Measurements from ENCODE around the gene LTA. TPM values are rescaled to one million over a fixed set of nuclear protein-coding genes. Genes with fewer than 3 reads are reported as not detected.

Gene LTA
- total RNA-seq, 6 donors from 2014 or later = 1.6 to 1.8 TPM; not detected in 4

- Histone ChIP-seq H3K27me3 (no peaks in the 10 kb centered on the region), H3K4me3 (no peak overlapping the region), H3K27ac (no peak overlapping the region), H3K4me1 (no peaks in the 10 kb centered on the region), H3K36me3 (peaks cover 51 to 82% (median 75%) of the 10 kb centered on the region in 4 donors), H3K9me3 (no peaks in the 10 kb centered on the region)
- ATAC-seq (ENCODE audit: low FRiP score in 2 of 2) (no peak), DNase-seq (no peak)
- TF ChIP-seq POLR2AphosphoS5 (IDR thresholded peaks at IDR 0.05) (no peak), POLR2A (IDR thresholded peaks at IDR 0.05) (no peak), CTCF (IDR thresholded peaks at IDR 0.05) (no peak), EP300 (IDR thresholded peaks at IDR 0.05) (no peak)
- 73 to 75% methylated on average over 9 of the region's 9 CpGs for WGBS, 2 donors
Measured at GRCh38 chr6:31531771-31532643, 40.1 kb upstream of the LTA start.

GRCh38 chr6:31532644-31533454 is 39.2 kb upstream of the LTA start:
- no peak overlapping the region for H3K4me3 ChIP-seq
- H3K27ac ChIP-seq = no peak overlapping the region
- TF ChIP-seq POLR2A (IDR thresholded peaks at IDR 0.05) (no peak), EP300 (IDR thresholded peaks at IDR 0.05) (no peak), CTCF (IDR thresholded peaks at IDR 0.05) (no peak), POLR2AphosphoS5 (IDR thresholded peaks at IDR 0.05) (no peak)
- peaks cover 54 to 90% (median 83%) of the 10 kb centered on the region in 4 donors for H3K36me3 ChIP-seq
- H3K27me3 ChIP-seq = no peaks in the 10 kb centered on the region
- 66 to 70% methylated on average over 9 of the region's 9 CpGs for WGBS, 2 donors
- no peaks in the 10 kb centered on the region for H3K4me1 ChIP-seq
- DNase-seq = no peak
- H3K9me3 ChIP-seq = no peaks in the 10 kb centered on the region
- ATAC-seq (ENCODE audit: low FRiP score in 2 of 2) = no peak

- Histone ChIP-seq H3K27me3 (no peaks in the 10 kb centered on the region), H3K27ac (no peak overlapping the region), H3K9me3 (no peaks in the 10 kb centered on the region), H3K4me1 (peaks cover 0 to 4% (median 3%) of the 10 kb centered on the region in 4 donors), H3K36me3 (peaks cover 56 to 96% (median 88%) of the 10 kb centered on the region in 4 donors), H3K4me3 (no peak overlapping the region)
- TF ChIP-seq POLR2A (IDR thresholded peaks at IDR 0.05) = no peak
- no peak for TF ChIP-seq CTCF (IDR thresholded peaks at IDR 0.05)
- no peak for TF ChIP-seq POLR2AphosphoS5 (IDR thresholded peaks at IDR 0.05)
- no peak for TF ChIP-seq EP300 (IDR thresholded peaks at IDR 0.05)
- WGBS, 2 donors = 89 to 91% methylated on average over 1 of the region's 1 CpG
- ATAC-seq (ENCODE audit: low FRiP score in 2 of 2) (no peak), DNase-seq (no peak)
Measured at GRCh38 chr6:31533455-31533841, 38.6 kb upstream of the LTA start.

GRCh38 chr6:31534011-31534410 is 38.1 kb upstream of the LTA start:
- DNase-seq (no peak), ATAC-seq (ENCODE audit: low FRiP score in 2 of 2) (no peak)
- no peaks in the 10 kb centered on the region for H3K9me3 ChIP-seq
- TF ChIP-seq POLR2AphosphoS5 (IDR thresholded peaks at IDR 0.05) (no peak), EP300 (IDR thresholded peaks at IDR 0.05) (no peak), CTCF (IDR thresholded peaks at IDR 0.05) (no peak), POLR2A (IDR thresholded peaks at IDR 0.05) (no peak)
- peaks cover 56 to 98% (median 94%) of the 10 kb centered on the region in 4 donors for H3K36me3 ChIP-seq
- 89 to 90% methylated on average over 6 of the region's 6 CpGs for WGBS, 2 donors
- H3K27ac ChIP-seq = no peak overlapping the region
- no peaks in the 10 kb centered on the region for H3K27me3 ChIP-seq
- H3K4me3 ChIP-seq = no peak overlapping the region
- peaks cover 4 to 10% (median 9%) of the 10 kb centered on the region in 4 donors for H3K4me1 ChIP-seq

Data from upper lobe of left lung (tissue), 6 donors.